HG03460 (cell line): ENCODE data around the gene LZTR1.
"Not testable (repeated sequence)": the region's sequence is repeated elsewhere in the genome, so short reads cannot be mapped to it uniquely, and the experiment has no call there.

ENCODE experiments used
- ATAC-seq: cut with Tn5 transposase; IDR thresholded peaks from one replicate; pipeline ENCODE4 v1.9.1; 2021; ENCODE audit not compliant: unreplicated experiment

LZTR1 gene

DNA sequence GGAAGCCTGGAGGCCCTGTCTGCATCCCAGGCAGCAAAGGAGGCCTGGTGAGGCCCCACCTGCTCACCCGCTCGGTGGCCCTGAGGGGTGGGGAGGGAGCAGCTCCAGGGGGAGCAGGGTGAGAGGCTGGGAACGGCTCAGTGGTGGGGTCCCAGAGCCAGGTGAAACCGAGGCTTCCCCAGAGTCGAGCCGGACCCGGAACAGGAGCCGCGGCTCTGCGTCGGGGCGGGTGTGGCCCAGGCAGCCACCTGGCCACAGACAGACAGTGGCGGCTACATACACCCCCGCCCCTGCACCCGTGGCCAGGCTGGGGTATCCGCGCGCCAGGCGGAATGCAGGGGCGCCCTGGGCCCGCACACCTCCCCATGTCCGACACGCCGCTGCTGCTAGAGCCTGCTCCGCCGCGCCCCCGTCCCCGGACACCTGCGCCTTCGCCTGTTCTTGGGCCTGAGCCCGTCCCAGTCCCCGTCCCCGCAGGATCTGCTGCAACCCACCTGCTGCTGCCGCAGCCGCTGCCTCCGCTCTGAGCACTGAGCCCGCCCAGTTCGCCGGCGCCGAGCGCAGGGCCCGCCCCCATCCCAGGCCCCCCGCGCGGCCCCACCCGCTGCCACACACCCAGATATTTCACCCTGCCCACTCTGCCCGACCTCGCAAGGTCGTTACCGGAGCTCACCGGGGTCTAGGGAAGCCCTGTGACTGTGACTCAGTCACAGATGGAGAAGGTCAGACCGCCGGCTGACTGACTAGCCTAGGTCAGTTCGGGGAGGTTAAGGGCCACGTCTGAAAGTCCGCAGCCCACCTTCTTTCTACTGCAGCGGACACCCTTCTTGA, 50.2 kb downstream of the LZTR1 start, which contains the start of gene SLC7A4:
SLC7A4 (minus strand) TSS at position 525 of the 831 bp plus-strand sequence. CDS start 749 bp downstream, outside the sequence.
- ATAC-seq: no peak

DNA sequence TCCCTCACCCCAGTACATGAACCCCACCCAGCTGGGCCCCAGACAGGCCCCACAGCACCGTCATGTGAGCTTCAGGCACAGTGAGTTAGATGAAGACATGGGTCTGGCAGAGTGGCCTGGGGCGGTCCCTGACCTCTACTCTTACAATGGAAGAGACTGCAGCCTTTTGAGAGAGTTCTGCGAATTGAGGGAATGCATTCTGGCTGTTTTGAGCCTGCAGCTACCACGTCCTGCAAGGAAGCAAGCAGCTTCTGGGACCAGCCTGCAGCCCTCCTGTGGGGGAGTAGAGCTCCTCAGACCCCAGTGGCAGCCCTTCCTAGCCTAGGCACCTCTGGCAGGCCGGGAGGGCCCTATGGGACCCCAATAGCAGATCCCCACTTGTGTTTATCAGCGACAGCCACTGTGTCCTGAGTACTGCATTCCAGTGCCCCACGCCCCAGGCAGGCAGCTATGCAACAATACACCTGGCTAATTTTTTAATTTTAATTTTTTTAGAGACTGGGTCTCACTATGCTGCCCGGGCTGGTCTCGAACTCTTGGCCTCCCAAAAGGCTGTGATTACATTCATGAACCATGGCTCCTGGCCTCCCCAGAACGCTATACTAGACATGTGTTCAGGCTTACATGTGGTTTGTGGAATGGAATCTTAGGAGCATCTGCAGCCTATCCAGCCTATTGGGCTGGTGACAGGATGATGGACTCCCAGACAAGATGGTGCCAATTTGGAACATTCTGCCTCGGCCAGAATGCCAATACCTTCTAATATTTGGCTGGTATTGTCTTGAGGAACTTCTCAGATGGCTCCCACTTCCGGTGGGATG, 51.0 kb downstream of the LZTR1 start:
- ATAC-seq: no peak

DNA sequence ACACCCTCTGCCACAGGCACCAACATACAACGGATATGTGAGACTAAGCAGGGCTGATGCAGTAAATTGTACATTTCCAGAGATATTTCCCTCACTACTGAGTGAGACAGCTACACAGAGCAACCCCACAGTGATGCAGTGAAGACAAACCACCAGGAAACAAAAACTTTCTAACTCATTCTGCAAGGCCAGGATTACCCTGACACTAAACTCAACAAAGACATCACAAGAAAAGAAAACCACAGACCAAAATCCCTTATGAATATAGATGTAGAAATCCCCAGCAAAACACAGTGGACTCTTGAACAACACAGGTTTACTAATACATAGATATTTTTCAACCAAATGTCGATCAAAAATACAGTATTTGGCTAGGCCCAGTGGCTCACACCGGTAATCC, 51.8 kb downstream of the LZTR1 start:
- ATAC-seq: no peak

DNA sequence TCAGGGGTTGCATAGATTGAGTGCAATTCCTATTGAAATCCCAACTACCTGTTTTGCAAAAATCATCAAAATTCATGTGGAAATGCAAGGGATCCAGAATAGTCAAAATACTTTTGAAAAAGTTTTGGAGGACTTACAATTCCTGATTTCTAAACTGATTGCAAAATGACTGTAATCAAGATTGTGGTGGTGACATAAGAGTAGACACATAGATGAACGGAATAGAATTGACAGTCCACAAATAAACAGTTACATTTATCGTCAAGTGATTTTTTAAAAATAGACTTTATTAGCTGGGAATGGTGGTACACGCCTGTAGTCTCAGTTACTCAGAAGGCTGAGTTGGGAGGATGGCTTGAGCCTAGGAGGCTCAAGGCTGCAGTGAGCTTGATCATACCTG, 52.9 kb downstream of the LZTR1 start:
- ATAC-seq: no peak

DNA sequence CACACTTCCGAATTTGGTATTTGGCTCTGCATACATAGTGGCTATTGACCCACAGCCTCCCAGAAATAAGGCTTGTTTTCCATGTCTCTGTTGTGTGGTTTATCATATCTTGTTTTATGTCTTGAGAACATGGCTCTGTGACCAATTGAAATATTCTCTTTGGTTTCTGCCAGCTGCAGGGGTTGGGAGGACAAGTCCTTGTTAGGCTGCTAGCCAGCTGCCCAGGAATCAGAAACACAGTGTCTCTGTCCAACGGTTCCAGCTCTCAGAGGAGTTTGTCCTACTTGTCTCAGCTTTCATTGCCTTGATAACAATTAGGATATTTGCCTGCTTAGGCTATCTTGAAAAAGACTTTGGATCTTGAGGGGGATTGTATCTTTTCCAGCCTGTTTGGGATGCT, 56.3 kb downstream of the LZTR1 start:
- ATAC-seq: no peak

DNA sequence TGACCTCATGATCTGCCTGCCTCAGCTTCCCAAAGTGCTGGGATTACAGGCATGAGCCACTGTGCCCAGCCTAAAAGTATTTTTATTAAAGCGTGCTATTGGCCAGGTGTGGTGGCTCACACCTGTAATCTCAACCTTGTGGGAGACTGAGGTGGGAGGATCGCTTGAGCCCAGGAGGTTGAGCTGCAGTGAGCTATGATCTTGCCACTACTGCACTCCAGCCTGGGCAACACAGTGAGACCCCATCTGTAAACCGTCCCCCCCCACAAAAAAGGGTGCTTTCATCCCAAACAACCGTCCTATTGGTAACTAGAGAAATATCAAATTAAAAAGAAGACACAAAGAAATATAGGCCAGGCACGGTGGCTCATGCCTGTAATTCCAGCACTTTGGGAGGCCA, 57.1 kb downstream of the LZTR1 start:
- not testable (repeated sequence) for ATAC-seq

DNA sequence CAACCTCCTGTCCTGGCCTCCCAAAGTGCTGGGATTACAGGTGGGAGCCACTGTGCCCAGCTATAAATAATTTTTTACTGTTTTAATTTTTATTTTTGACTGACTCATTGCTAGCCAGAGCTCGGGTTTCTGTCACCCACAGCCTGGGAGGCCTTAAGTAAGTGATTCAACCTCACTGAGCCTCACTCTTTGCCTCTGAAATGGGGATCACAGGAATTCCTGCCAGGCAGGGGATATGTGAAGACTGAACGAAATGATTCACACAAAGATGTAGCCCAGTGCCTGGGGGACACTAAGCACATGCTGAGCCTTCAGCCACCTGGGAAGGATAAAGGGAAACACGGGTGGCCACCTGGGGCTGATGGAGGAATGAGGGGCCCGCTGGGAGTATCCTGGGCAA, 59.8 kb downstream of the LZTR1 start:
- ATAC-seq: no peak

DNA sequence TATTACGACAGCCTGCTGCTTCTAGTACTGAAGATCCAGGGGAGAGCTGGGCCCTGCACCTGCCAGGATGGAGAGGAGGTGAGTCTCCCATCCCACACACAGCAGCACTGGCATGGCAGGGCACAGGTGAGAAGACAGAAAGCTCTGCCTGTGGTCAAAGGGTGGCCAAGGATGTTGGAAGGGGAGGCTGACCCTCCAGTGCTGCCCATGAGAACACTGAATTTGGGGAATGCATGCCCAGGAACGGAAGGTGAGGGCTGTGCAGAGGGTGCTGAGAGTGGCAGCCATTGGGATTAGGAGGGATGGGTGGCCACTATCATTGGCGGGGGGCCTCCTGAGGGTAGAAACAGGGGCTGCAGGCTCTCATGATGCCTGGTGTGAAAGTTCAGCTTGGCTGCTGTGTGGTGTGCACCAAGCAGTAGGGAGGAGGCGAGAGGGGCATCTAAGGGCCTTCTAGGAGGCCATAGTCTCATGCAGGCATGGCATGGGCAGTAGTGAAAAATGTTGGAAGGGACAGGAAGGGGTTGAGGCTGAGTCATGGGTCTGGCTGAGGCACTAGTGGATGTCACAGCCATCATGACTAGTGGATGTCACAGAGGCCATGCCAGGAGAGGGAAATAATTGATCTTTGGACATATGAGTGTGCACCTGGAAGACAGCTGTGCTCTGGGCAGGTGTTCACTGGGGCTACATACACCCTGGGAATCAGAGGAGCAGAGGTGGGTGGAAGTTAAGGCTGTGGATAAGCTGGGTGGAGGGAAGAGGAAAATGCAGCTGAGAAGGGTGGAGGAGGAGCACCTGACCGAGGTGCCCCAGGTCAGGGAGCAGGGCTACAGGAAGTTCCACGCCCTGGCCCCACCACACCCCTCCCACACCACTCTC, 61.1 kb downstream of the LZTR1 start:
- ATAC-seq: no peak

DNA sequence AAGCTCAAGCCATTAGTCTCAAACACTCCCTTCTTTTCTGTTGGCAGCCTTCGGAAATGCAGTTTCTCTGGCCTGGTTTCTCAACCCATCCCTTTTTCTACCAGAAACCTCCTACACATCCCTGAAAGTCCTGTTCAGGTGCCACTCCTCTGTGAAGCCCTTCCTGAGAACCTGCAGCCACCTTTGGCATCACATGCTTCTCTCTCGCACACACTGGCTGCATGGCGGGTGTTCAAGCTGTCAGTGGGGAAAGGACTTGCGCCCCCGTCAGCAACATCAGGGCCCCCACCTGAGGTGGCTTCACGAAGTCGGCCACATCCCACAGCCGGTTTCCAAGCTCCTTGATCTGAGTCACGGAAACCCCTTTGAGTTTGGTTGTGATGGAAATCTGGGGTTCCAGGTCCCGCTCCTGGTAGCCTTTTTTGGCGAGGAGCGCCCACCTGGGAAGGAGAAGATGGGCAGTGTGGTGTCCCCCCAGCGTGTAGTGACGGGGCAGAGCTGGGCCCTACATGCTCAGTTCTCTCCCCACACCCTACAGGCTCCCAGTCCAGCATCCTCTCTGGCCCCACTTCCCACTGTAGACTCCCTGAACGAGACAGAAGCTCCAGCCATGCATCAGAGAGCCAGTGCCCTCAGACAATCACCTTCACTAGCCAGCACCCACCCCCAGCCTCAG, 61.9 kb downstream of the LZTR1 start:
- ATAC-seq: no peak

DNA sequence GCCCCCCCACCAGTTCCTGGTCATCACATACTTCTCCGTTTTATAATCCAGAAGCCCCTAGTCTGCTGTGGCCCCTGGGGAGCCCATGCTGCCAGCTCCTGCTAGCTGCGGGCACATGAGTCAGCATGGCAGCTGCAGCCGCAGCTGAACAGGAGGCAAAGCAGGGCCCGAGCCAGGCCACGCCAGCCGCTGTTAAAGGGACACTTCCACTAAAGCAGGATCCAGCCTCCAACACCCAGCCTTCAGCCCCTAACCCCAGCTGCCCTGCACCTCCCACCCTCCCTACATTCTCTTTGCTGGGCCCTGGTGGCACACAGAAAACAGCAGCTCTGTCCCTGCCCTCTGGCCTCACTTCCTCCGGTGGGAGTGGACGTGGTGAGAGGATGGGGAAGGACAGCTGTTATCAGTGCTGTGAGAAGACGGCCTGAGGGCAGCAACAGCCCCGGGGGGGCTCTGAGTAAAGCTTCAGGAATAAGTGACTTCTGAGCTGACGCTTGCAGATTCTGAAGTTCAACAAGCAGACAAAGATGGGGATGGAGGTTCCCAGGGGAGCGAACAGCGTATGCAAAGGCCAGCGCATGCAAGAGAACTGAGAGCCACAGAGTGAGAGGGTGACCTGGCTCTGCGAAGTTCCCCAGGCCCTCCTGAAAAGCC, 63.0 kb downstream of the LZTR1 start:
- ATAC-seq: no peak

DNA sequence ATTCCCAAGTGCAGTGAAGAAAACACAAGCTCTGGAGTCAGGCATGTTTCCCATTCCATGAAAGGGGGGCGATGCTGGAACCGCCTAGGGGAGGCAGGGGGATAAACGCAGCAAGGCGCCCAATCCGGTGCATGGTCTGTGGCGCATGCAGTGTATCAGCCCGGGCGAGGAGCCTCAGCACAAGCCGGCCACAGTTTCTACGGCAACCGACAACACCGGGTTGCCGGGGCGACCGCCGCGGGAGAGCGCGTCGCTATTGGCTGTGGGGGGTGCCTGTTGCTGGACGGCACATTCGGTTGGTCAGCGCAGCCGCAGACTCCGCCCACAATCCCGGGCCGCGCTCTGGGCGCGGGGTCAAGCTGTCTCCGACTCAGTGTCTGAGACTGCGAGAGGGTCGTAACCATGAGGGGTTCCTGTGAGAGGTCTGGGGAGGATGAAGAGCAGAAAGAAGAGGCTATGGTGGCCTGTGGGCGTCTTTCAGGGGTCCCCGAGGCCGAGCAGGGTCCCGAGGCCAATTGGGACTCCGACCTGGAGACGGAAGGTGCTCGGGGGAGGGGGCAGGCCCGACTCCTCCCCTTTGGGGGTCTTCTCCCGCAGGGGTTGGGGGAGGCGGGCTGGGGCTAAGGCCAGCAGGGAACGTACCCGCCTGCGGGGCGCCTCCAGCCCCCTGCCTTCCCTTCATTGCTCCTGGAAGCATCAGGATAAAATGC, 63.6 kb downstream of the LZTR1 start, which contains the start of gene LRRC74B:
LRRC74B (plus strand) TSS at position 362 of the 710 bp plus-strand sequence; CDS start at position 403, 41 bp downstream.
- ATAC-seq: peak; percentile 82

DNA sequence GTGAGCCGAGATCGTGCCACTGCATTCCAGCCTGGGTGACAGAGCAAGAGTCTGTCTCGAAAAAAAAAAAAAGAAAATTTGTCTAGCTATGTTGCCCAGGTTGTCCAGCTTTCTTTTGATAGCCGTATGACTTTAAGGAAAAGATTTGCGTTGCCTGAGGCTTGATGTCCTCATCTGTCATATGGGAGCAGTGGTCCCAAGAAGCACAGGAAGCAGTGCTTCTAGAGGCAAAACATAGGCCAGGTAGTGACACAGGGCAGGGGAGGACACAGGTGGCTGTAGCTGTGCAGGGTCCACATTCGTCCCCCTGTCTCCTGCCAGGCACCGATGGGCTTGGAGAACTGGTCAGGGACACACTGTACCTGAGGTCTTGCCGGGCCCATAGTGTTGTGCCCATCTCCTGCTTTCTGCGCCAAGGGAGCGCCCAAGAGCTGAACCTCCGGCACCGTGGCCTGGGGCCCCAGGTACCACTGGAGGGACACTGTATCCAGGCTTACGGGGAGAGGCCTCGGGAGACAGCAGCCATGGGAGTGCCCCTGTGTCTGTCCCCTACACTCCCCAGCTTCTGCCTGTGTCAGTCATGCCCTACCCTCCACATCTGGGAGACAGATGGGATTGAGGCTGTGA, 65.1 kb downstream of the LZTR1 start:
- no peak for ATAC-seq

DNA sequence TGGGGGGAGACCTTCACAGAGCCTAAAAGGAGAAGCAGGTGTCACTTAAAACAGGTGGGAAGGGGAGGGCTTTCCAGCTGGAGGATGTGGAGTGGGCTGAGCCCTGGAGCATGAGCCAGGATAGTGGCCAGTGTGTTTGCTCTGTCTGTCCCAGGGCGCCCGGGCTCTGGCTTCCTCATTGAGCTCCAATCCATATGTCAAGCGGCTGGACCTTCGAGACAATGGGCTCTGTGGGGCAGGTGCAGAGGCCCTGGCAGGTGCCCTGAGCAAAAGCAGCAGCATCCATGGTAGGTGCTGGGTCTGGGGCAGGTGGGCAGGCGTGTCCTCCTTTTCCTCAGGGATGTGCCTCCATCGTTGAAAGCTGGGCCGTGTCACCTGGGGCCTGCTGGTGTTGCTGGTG, 65.6 kb downstream of the LZTR1 start:
- no peak for ATAC-seq

DNA sequence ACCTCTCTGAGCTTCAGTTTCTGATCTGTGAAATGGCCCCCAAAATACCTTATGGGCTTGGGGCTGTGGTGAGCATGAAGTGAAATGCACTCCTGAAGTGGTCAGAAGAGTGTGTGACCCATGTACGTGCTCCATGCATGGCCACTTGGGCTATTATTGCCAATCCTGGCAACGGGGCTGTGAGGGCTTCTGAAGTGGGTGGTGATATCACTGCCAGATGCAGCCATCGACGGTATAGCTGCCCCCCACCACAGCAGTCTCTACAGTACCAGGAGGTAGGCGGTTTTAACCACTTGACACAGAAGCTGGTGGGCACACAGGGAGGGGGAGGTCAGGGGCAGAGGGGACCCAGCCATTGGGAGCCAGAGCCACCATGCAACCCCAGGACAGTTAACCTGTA, 66.4 kb downstream of the LZTR1 start:
- not testable (repeated sequence) for ATAC-seq
